NCI-H2081 (cell line): Measurements from ENCODE around the gene PGA5.

Experiments
- DNase-seq, 2 experiments: peaks; one replicate each; lab custom pipeline; 2025; lab: John Stamatoyannopoulos, UW

The PGA5 gene

GRCh38 chr11:61267437-61267841, 26.5 kb downstream of the PGA5 start:
- DNase-seq, result no peak

- no peak for DNase-seq
Observed at GRCh38 chr11:61268588-61269250, 27.7 kb downstream of the PGA5 start.

- DNase-seq, result no peak
Observed at GRCh38 chr11:61270354-61271076, 29.5 kb downstream of the PGA5 start.

- no peak for DNase-seq
Observed at GRCh38 chr11:61272731-61273130, 31.8 kb downstream of the PGA5 start.

GRCh38 chr11:61273178-61274078, 32.5 kb downstream of the PGA5 start:
- peak in 1 of 2 experiments; percentile 7 for DNase-seq

- no peak for DNase-seq
Observed at GRCh38 chr11:61274084-61274483, 33.1 kb downstream of the PGA5 start.

- DNase-seq, result no peak
Observed at GRCh38 chr11:61275191-61275590, 34.2 kb downstream of the PGA5 start.

GRCh38 chr11:61277186-61278000, 36.4 kb downstream of the PGA5 start:
- no peak for DNase-seq

- DNase-seq, result peak in 1 of 2 experiments; percentile 16
Observed at GRCh38 chr11:61278001-61278470, 37.1 kb downstream of the PGA5 start.

- peak; percentile 38 to 62 for DNase-seq
Observed at GRCh38 chr11:61279934-61280659, 39.1 kb downstream of the PGA5 start.

- no peak for DNase-seq
Observed at GRCh38 chr11:61280883-61281580, 40.1 kb downstream of the PGA5 start.

GRCh38 chr11:61281581-61282250, 40.7 kb downstream of the PGA5 start:
- no peak for DNase-seq

- DNase-seq, result no peak
Observed at GRCh38 chr11:61283613-61284012, 42.6 kb downstream of the PGA5 start.

- no peak for DNase-seq
Observed at GRCh38 chr11:61287338-61287977, 46.5 kb downstream of the PGA5 start.

- DNase-seq, result no peak
Observed at GRCh38 chr11:61290905-61291690, 50.1 kb downstream of the PGA5 start.

GRCh38 chr11:61292356-61292755, 51.4 kb downstream of the PGA5 start:
- no peak for DNase-seq

- DNase-seq, result peak; percentile 58 to 85
Observed at GRCh38 chr11:61293867-61294716, 53.1 kb downstream of the PGA5 start.
